ENCODE data around the gene CCDC92B. TPM values are rescaled to one million over a fixed set of nuclear protein-coding genes. Genes with fewer than 3 reads are reported as not detected.

The CCDC92B gene
- polyA plus RNA-seq, 1 experiment, result 0.02 TPM

DNA sequence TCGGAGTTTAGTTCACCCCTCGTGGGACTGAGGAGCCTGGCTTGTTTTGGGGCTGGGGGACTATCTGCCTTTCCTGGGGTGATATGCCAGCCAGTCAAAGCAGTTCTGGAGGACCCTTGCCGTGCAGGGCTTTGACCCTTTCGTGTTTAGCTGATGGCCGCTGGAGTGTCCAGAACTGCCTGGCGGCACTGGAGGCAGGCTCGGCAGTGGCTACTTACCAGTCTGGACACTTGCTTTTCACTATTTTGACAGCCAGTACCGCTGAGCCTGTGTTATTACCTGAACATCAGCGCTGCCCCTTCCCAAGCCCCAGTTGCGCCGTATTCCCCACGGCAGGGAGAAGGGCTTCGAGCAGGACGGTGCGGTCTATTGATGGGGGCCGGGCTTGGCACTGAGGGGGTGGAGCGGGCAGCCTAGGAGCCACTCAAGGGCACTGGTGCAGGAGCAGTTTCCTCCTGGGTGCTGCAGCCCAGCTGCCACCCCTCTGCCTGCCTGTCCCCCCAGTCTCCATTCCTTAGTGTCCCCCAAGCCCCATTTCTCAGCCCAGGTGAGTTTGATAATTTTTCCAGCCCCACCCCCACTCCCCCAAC lies 18.6 kb downstream of the CCDC92B start:
- POLR2A ChIA-PET, result no interaction called here
- no peak overlapping the region for H3K4me3 ChIP-seq (ENCODE audit: low read depth, low read length)
- no peaks in the 10 kb centered on the region for H3K36me3 ChIP-seq (ENCODE audit: control insufficient read depth, insufficient read depth, low read length)
- CTCF ChIA-PET, result no interaction called here
- peaks cover 8% of the 10 kb centered on the region; the same call in 1 of the 2 replicates for H3K27me3 ChIP-seq (ENCODE audit: control insufficient read depth, insufficient read depth, low read length)
- TF ChIP-seq, protein P1, sequence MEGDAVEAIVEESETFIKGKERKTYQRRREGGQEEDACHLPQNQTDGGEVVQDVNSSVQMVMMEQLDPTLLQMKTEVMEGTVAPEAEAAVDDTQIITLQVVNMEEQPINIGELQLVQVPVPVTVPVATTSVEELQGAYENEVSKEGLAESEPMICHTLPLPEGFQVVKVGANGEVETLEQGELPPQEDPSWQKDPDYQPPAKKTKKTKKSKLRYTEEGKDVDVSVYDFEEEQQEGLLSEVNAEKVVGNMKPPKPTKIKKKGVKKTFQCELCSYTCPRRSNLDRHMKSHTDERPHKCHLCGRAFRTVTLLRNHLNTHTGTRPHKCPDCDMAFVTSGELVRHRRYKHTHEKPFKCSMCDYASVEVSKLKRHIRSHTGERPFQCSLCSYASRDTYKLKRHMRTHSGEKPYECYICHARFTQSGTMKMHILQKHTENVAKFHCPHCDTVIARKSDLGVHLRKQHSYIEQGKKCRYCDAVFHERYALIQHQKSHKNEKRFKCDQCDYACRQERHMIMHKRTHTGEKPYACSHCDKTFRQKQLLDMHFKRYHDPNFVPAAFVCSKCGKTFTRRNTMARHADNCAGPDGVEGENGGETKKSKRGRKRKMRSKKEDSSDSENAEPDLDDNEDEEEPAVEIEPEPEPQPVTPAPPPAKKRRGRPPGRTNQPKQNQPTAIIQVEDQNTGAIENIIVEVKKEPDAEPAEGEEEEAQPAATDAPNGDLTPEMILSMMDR (IDR thresholded peaks at IDR 0.05; ENCODE audit: insufficient read depth, low read depth, low read length), result no peak
- no peak for DNase-seq (ENCODE audit: low read depth)

DNA sequence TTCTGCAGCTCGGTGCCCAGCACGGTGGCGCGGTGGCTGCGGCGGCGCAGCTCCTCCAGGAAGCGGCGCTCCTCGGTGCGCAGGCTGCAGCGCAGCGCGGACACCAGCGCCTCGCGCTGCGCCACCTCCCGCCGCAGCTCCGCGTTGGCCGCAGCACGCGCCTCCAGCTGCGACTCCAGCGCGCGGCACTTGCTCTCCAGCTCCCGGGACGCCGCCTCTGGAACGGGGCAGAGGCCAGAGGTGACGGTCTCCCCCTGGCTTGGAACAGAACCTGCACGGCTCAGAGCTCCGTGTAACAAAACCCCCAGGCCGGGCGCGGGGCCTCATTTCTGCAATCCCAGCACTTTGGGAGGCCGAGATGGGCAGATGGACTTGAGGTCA lies 24.7 kb downstream of the CCDC92B start:
- CTCF ChIA-PET, result no interaction called here
- H3K4me3 ChIP-seq (ENCODE audit: low read depth, low read length), result no peak overlapping the region
- peaks cover 20% of the 10 kb centered on the region for H3K27me3 ChIP-seq (ENCODE audit: control insufficient read depth, insufficient read depth, low read length)
- H3K36me3 ChIP-seq (ENCODE audit: control insufficient read depth, insufficient read depth, low read length), result no peaks in the 10 kb centered on the region
- POLR2A ChIA-PET, result no interaction called here
- DNase-seq (ENCODE audit: low read depth), result no peak
- TF ChIP-seq, protein P1 (IDR thresholded peaks at IDR 0.05; ENCODE audit: insufficient read depth, low read depth, low read length), result no peak

DNA sequence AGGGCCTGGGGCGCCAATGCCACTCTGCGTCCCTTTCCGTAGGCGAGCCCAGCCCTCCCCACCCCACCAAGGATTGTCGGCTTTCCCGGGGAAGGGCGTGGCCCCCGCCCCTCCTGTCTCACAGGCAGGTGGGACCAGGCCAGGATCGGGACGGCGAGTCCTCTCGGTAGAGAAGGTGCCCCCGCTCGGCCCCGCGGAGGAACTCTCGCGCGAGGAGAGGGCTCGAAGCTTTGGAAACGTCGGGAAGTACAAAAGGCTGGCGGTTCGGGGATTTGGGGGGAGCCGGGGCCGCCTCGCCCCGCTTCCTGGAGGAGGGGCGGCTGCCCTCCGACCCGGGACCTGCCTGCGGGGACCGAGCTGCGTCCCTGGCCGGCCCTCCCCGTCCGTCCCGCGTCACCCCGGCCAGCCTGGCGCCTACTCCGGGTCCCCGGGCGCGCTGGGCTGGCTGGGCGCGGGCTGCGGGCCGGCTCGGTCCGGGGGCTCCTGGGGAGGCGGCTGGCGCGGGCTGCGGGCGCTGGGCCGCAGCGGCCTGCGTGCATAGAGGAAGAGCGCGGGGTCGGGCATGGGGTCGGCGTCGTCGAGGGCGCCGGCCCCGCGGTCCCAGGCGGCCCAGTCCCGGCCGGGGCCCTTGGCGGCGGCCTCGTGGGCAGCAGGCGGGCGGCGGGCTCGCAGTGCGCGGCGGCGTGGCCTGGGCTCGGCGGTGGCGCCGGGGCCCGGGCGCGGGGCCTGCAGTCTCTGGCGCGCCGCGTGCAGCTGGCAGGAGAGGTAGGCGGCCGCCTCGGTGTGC lies 25.3 kb downstream of the CCDC92B start:
- no peak for DNase-seq (ENCODE audit: low read depth)

DNA sequence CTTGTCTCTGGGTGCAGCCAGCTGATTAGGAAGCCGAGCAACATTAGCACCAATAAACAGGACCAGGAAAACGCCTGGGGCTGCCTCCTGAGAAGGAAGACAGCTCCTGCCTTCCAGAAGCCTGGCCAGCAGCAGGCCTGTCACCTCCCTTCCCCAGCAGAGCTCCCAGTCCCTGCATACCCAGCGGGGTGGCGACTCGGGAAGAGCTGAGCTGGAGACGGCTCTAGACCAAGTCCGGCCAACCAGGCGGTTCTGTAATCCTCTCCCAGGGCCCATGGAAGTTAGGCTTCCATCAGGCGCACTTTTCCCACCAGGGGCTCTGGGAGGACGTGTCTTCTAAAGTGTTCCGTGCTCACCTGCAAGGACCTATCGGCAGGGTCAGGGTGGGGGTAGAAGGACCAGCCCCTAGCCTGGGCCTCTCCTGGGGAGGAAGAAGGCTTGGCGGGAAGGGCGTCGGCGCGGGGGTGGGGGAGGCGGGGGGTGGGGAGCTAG lies 25.9 kb downstream of the CCDC92B start:
- ChIA-PET POLR2A (no interaction called here), CTCF (no interaction called here)
- Histone ChIP-seq H3K4me3 (ENCODE audit: low read depth, low read length) (no peak overlapping the region), H3K27me3 (ENCODE audit: control insufficient read depth, insufficient read depth, low read length) (peaks cover 20% of the 10 kb centered on the region), H3K36me3 (ENCODE audit: control insufficient read depth, insufficient read depth, low read length) (no peaks in the 10 kb centered on the region)
- no peak for DNase-seq (ENCODE audit: low read depth)
- TF ChIP-seq, protein P1 (IDR thresholded peaks at IDR 0.05; ENCODE audit: insufficient read depth, low read depth, low read length), result no peak

More for the DNA sequence above, 25.3 kb downstream of the CCDC92B start:
- Histone ChIP-seq H3K4me3 (ENCODE audit: low read depth, low read length) (no peak overlapping the region), H3K36me3 (ENCODE audit: control insufficient read depth, insufficient read depth, low read length) (no peaks in the 10 kb centered on the region), H3K27me3 (ENCODE audit: control insufficient read depth, insufficient read depth, low read length) (peaks cover 20% of the 10 kb centered on the region)
- CTCF ChIA-PET, result no interaction called here
- POLR2A ChIA-PET, result no interaction called here
- TF ChIP-seq, protein P1 (IDR thresholded peaks at IDR 0.05; ENCODE audit: insufficient read depth, low read depth, low read length), result no peak

DNA sequence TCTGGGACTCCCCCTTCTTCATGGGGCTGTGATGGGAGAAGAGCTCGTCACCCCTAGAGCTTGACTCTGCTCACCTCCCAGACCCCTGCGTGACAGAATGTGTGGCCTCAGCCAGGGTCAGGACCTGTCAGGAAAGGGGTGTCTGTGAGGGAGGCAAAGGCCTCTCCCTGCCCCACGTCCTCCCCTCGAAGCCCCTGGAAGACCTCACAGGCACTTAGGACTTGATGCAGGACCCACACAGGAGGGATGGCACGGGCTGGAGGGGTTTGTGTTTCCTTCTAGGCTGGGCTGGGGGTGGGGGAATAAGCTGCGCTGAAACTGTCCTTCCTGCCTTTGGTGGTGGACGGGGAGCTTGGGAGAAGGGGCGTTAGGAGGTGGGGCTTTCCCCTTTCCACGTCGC lies 26.8 kb downstream of the CCDC92B start:
- Histone ChIP-seq H3K27me3 (ENCODE audit: control insufficient read depth, insufficient read depth, low read length) (peaks cover 17% of the 10 kb centered on the region), H3K36me3 (ENCODE audit: control insufficient read depth, insufficient read depth, low read length) (no peaks in the 10 kb centered on the region), H3K4me3 (ENCODE audit: low read depth, low read length) (no peak overlapping the region)
- TF ChIP-seq, protein P1 (IDR thresholded peaks at IDR 0.05; ENCODE audit: insufficient read depth, low read depth, low read length), result no peak
- DNase-seq (ENCODE audit: low read depth), result no peak
- POLR2A ChIA-PET, result no interaction called here
- CTCF ChIA-PET, result no interaction called here

Data from BJ (cell line).